Measurements from ENCODE around the gene CEP85L.

- TF ChIP-seq EZH2 (IDR thresholded peaks at IDR 0.05; ENCODE audit: insufficient read depth, poor library complexity, severe bottlenecking) (no peak), EZH2phosphoT487 (IDR thresholded peaks at IDR 0.05; ENCODE audit: insufficient read depth, low read depth) (no peak)
Observed at GRCh38 chr6:118677193-118677592, 25.8 kb upstream of the CEP85L start.
